ENCODE measurements around the gene CECR2.
A peak's percentile ranks its signal among the peaks of the same experiment; 100 is the strongest.

Gene CECR2

GRCh38 chr22:17471886-17472535 lies 102.8 kb downstream of the CECR2 start:
- no peak for DNase-seq

GRCh38 chr22:17472932-17473331 lies 103.7 kb downstream of the CECR2 start:
- no peak for DNase-seq

- DNase-seq, result no peak
These were observed 106.3 kb downstream of the CECR2 start for GRCh38 chr22:17475318-17476230.

GRCh38 chr22:17476838-17477237 lies 107.6 kb downstream of the CECR2 start:
- DNase-seq, result no peak

GRCh38 chr22:17477391-17477833 lies 108.2 kb downstream of the CECR2 start:
- no peak for DNase-seq

GRCh38 chr22:17479135-17479534 lies 109.9 kb downstream of the CECR2 start:
- DNase-seq, result no peak

- DNase-seq, result no peak
These were observed 112.2 kb downstream of the CECR2 start for GRCh38 chr22:17481424-17481823.

- DNase-seq, result no peak
These were observed 114.6 kb downstream of the CECR2 start for GRCh38 chr22:17483688-17484372.

GRCh38 chr22:17484608-17485007 lies 115.3 kb downstream of the CECR2 start:
- DNase-seq, result no peak

GRCh38 chr22:17486313-17486712 lies 117.1 kb downstream of the CECR2 start:
- no peak for DNase-seq

- no peak for DNase-seq
These were observed 117.5 kb downstream of the CECR2 start for GRCh38 chr22:17486719-17487118.

GRCh38 chr22:17489101-17489500 lies 119.8 kb downstream of the CECR2 start:
- DNase-seq, result no peak

- DNase-seq, result no peak
These were observed 121.9 kb downstream of the CECR2 start for GRCh38 chr22:17491090-17491640.

- DNase-seq, result no peak
These were observed 123.0 kb downstream of the CECR2 start for GRCh38 chr22:17492247-17492646.

GRCh38 chr22:17493419-17493981 lies 124.2 kb downstream of the CECR2 start:
- DNase-seq, result no peak

GRCh38 chr22:17496841-17497240 lies 127.6 kb downstream of the CECR2 start:
- DNase-seq, result no peak

- peak; percentile 20 for DNase-seq
These were observed 132.5 kb downstream of the CECR2 start for GRCh38 chr22:17501679-17502285.

- DNase-seq, result no peak
These were observed 138.8 kb downstream of the CECR2 start for GRCh38 chr22:17508110-17508509.

- no peak for DNase-seq
These were observed 143.7 kb downstream of the CECR2 start for GRCh38 chr22:17512960-17513359.

GRCh38 chr22:17513612-17514011 lies 144.4 kb downstream of the CECR2 start:
- DNase-seq, result no peak

- no peak for DNase-seq
These were observed 144.8 kb downstream of the CECR2 start for GRCh38 chr22:17514084-17514483.

GRCh38 chr22:17518406-17518805 lies 149.1 kb downstream of the CECR2 start:
- no peak for DNase-seq
